Stromal cell of bone marrow (primary cell): ENCODE results near the gene SRP9.
"Not testable (repeated sequence)": the region's sequence is repeated elsewhere in the genome, so short reads cannot be mapped to it uniquely, and the experiment has no call there.

ENCODE experiments used
- DNase-seq: peaks from one replicate; pipeline ENCODE4 v3.0.0-alpha.2; 2012; ENCODE audit warnings: low read depth

SRP9 gene

GRCh38 chr1:225776294-225776693 is 1.3 kb upstream of the SRP9 start:
- no peak for DNase-seq

- DNase-seq: no peak
These were observed 506 bp upstream of the SRP9 start for GRCh38 chr1:225777058-225777582.

- no peak for DNase-seq
These were observed 677 bp downstream of the SRP9 start for GRCh38 chr1:225778337-225778669.

GRCh38 chr1:225779165-225779564 is 1.5 kb downstream of the SRP9 start:
- not testable (repeated sequence) for DNase-seq

- no peak for DNase-seq
These were observed 2.5 kb downstream of the SRP9 start for GRCh38 chr1:225780134-225780533.

GRCh38 chr1:225780630-225781029 is 3.0 kb downstream of the SRP9 start:
- DNase-seq: no peak

GRCh38 chr1:225789142-225789541 is 11.5 kb downstream of the SRP9 start:
- DNase-seq: not testable (repeated sequence)

- no peak for DNase-seq
These were observed 17.3 kb downstream of the SRP9 start for GRCh38 chr1:225794954-225795353.

GRCh38 chr1:225796097-225796496 is 18.5 kb downstream of the SRP9 start:
- not testable (repeated sequence) for DNase-seq

GRCh38 chr1:225801146-225801545 is 23.5 kb downstream of the SRP9 start:
- DNase-seq: not testable (repeated sequence)

- no peak for DNase-seq
These were observed 28.6 kb downstream of the SRP9 start for GRCh38 chr1:225806249-225806648.

GRCh38 chr1:225806736-225807135 is 29.1 kb downstream of the SRP9 start:
- DNase-seq: not testable (repeated sequence)

GRCh38 chr1:225808136-225808535 is 30.5 kb downstream of the SRP9 start:
- no peak for DNase-seq

GRCh38 chr1:225809842-225810578 is 32.4 kb downstream of the SRP9 start, which contains the start of gene EPHX1:
TSS of gene EPHX1 (plus strand) at chr1:225810124. CDS start at chr1:225828730, 18,606 bp downstream.
- DNase-seq: peak; percentile 83

GRCh38 chr1:225810579-225811538 is 33.2 kb downstream of the SRP9 start:
- not testable (repeated sequence) for DNase-seq

- DNase-seq: peak; percentile 32
These were observed 34.2 kb downstream of the SRP9 start for GRCh38 chr1:225811622-225812487.

GRCh38 chr1:225812488-225813213 is 35.0 kb downstream of the SRP9 start:
- no peak for DNase-seq

GRCh38 chr1:225813214-225813964 is 35.8 kb downstream of the SRP9 start:
- DNase-seq: peak; percentile 77

- no peak for DNase-seq
These were observed 36.8 kb downstream of the SRP9 start for GRCh38 chr1:225814381-225814780.

GRCh38 chr1:225815090-225815489 is 37.5 kb downstream of the SRP9 start:
- not testable (repeated sequence) for DNase-seq
